Activated CD4-positive, alpha-beta T cell treated with anti-CD3 and anti-CD28 coated beads, Interleukin-2, amount 50 U/mL, for 24 hours (primary cell): ENCODE results near the gene BIRC5.

Experiments used
- DNase-seq, 2 donors: peaks; one replicate each; pipeline ENCODE4 v3.0.0-alpha.2; 2020; ENCODE audit warnings: low read depth in 1 of 2, low spot score in 1 of 2

The BIRC5 gene

DNA sequence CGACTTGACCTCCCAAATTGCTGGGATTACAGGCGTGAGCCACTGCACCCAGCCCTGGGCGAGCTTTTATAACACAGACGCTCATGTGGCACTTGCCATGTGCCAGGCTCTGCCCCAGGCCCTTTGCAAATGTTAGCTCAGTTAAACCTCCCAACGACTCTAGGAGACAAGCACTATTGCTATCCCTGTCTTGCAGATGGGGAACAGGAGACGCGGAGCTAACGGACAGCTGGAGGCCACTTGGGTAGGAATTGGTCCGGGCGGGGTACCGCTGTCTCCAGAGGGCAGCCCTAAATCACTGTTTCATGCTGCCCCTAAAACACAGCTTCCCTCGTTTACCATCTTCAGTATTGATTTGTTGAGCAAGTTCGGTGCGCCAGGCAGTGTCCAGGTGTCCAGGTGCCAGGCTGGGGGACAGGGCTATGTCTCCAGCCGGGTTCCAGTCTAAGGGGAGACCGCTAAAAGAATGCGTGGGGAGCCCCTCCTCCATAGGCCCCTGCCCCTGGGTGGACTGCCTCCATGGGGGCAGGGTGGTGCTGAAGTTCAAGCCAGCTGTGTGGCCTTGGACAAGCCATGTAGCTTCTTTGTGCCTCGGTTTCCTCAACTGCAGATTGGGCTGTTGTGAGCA lies 41.1 kb downstream of the BIRC5 start:
- no peak for DNase-seq

DNA sequence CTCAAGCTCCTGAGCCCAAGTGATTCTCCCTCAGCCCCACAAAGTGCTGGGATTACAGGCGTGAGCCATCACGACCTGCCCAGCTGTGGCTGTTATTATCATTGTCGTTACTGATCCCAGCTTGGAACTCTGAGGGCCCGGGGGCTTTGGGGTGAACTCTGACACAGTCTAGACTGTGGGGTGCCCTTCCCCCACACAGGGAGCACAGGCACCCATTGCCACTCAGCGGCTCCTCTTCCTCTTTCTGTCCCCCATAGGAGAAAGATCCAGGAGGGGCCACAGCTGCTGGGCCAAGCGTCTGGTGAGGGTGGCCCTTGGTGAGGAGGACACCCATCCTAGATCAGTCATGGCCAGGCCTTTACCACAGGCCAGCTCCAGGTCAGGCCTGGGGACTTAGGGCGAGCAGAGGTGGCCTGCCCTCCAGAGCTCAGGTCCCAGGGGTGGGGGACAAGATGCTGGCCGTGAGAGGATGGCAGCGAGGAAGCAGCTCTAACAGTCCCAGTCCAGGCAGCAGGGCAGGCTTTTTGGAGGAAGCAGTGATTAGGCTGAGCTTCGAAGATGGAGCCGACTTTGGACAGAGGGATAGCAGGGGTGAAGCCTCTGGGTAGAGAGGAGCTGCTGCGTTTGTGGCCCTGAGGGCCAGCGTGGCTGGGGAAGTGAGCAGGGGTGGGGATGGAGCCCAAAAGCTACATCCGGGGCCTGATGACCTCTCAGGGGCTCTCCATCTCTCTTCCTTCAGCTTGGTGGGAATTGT lies 42.1 kb downstream of the BIRC5 start:
- no peak for DNase-seq

- no peak for DNase-seq
Observed at GRCh38 chr17:78256707-78257591, 42.9 kb downstream of the BIRC5 start.

- peak in 1 of 2 donors; percentile 18 for DNase-seq
Observed at GRCh38 chr17:78257810-78258322, 43.8 kb downstream of the BIRC5 start.

- peak; percentile 52 to 53 for DNase-seq
Observed at GRCh38 chr17:78258323-78259191, 44.5 kb downstream of the BIRC5 start.

DNA sequence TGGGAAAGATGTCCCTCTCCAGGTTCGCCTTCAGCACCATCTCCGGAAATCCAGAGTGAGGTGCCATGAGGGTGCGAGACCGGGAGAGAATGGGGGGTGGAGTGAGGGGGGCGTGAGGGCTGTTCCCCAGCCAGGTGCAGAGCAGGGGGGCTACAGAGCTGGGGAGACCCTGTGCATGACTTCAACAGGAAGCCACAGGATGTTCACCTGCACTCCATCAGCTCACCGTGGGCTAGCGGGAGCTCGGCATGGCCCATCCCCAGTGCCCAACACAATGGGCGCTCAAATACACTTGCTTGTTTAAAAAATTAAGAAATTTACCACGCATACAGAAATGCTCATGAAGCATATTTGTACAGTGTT lies 45.1 kb downstream of the BIRC5 start:
- no peak for DNase-seq

DNA sequence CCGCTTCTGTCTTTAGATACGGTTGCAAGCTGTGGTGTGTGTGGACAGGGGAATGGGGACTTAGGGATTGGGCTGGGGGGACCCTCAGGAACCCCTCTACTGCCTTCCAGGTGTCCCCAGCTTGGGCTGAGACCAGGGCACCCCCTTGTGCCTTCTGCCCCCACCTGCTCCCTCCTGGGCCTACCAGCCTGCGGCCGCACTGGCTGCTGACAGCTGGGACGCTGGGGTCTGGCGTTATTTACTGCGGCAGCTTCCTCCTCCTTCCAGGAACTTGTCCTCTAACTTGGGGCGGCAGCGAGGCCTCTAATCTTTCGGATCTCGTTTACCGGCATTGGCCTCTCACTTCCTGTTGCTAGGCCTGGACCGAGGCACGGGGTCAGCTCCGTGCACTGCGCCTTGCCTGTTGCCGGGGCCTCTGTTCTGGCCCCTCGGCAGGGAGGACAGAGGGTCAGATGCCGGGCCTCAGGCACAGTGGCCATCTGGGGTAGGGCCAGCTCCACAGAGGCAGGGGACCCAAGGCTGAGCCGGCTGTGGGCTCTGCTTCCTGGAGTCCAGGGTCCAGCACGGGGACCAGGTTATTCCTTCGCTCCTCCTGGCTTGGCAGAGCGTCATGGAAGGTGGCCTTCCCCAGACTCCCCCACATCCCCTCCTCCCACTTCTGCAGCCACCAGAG lies 49.1 kb downstream of the BIRC5 start:
- DNase-seq = no peak

DNA sequence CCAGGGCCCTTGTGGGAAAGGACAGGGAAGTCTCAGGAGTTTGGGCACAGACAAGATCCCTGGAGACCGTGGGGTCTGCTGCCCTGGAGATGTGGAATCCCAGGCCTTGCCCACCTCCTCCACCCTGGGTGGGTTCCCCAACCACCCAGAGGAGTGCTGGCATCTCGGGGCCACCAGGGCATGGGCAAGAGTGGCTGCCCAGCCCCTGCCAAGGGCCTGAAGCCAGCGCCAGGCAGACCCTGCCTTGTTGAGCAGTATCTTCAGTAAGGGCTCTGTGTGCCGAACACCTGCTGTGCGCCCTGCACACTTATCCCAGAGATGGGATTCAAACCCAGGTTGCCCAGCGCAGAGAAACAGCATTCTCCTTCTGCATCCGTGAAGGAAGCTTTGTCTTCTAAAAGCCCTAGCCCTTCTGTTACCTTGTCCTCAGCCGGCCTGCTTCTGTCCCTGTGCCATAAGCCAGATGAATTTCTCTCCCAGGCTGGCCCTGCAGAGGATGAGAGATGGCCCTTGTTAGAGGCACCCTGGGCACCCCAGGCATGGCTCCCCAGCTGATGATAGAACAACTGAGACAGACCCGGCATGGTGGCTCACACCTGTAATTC lies 49.8 kb downstream of the BIRC5 start:
- no peak for DNase-seq

- no peak for DNase-seq
Observed at GRCh38 chr17:78264590-78264989, 50.5 kb downstream of the BIRC5 start.

DNA sequence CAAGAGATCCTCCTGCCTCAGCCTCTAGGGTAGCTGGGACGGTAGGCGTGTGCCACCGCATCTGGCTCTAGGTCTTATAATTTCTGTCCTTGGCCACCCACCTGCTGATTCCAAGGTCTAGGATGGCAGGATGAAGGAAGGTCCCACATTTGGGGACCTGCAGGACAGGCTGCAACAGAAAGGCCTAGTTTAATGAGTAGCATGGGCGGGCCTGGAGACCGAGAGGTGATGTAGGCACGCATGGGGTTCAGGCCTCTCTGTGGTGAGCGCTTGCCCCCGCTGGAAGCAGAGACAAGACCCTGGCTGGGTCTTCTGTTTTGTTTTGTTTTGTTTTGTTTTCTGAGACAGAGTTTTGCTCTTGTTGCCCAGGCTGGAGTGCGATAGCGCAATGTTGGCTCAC lies 51.1 kb downstream of the BIRC5 start:
- no peak for DNase-seq

GRCh38 chr17:78266231-78266631 lies 52.2 kb downstream of the BIRC5 start:
- no peak for DNase-seq

DNA sequence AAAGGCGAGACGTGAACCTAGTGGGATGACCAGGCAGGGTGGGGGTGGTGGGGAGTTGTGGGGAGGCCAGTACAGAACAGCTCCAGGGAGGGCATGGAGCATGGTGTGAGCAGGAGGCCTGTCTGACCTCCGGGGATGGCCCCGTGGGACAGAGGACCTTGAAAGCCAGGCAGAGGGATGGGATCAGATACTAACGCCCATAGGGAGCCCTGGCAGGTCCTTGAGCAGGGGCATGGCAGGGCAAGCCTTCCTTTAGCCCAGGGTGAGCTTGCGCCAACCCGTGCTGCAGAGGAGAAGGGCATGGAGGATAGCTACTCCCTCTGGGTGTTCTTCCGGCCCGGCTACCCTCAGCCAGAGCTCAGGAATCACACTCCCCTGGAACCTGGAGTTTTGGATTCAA lies 52.7 kb downstream of the BIRC5 start:
- DNase-seq = no peak

DNA sequence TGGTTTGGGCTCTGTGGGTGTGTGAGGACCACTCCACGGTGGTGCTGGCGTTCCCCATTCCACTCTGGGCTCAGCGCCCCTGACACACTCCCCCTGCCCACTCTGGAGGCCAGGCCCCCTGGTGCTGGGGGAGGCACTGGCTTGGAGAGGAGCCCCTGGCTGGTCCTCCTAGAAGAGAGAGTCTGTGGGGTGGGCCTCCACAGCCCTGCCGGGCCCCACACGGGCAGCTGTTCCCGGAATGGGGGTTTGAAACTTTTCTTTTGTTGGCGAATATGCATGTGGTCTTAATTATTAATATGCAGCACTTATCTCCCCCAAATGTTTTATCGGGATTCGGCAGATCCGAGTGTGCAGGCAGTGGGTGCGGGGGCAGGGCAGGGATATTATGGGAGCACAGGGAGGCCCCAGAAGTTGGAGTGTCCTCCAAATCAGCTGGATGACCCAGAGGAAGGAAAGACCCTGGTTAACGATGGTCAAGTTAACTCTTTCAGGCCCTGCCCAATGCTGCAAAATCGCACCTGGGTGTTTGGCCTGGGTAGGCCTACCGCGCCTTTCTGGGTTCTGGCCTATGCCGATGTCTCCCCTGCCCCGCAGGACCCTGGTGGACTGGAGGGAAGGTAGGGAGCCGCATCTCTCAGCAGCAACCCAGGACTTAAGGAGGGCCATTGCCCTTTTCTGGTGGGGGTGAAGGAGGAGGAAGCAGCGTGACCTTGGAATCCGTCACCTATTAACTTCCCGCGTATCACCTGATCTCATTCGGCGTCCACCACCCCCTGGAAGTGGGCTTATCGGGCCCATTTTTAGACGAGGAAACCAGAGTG lies 53.4 kb downstream of the BIRC5 start:
- no peak for DNase-seq

GRCh38 chr17:78268191-78268874 lies 54.3 kb downstream of the BIRC5 start:
- no peak for DNase-seq

DNA sequence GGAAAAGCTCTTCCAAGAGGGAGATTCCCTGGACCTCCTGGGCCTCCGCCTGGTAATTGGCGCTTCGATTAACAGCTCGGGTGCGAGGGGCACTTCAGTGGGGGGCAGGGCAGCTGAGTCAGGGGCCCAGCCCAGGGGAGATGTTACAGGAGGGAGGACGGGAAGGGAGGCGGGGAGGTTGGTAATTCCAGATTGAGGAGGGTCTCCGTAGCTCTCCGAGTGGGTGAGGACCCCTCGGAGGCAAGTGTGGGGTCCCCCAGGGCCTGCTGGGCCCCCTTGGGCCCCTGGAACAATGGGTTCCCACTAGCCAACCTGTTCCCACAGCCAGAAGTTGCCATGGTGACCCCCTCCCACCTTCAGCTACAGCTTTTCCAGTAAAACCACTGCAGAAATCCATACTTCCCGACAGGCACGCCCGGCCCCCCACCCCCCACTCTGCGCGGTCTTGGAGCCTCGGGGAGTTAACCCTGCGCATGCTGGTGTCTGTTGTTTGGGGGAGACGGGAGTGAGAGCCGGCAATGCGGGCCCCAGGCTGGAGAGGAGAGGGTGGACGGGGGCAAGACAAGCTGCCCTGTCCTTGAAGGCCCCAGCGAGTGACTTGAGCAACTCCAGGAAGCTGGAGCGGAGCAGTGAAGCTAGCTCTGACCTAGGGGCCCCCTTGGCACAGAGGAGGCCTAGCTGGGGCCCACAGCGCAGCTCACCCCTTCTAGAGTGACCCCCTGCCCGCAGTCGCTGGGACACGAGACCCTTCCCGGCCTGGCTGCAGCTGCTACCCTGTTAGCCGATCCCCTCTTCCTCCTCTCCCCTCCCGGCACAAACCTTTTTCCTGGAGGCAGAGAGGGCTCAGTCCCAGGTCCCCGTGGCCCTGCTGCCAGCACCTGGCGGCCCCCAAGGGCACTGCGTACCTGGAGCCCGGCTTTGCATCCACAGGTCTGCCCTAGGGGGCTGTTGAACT lies 55.2 kb downstream of the BIRC5 start:
- no peak for DNase-seq

- no peak for DNase-seq
Observed at GRCh38 chr17:78269955-78270381, 55.9 kb downstream of the BIRC5 start.
